GM12892 (cell line): ENCODE measurements around the gene FCN3.

Experiments
- POLR2A ChIP-seq: IDR thresholded peaks from 2 replicates; pipeline ENCODE4 v1.6.1; 2011; ENCODE audit warnings: low read depth, low read length, control low read depth
- POLR2AphosphoS5 ChIP-seq: IDR thresholded peaks from 2 replicates; pipeline ENCODE4 v1.6.1; 2011; ENCODE audit warnings: low read depth, low read length, control low read depth
- TAF1 ChIP-seq: IDR thresholded peaks from 2 replicates; pipeline ENCODE4 v1.6.1; 2011; ENCODE audit warnings: low read depth, mild to moderate bottlenecking, control low read depth, low read length, borderline replicate concordance

DNA sequence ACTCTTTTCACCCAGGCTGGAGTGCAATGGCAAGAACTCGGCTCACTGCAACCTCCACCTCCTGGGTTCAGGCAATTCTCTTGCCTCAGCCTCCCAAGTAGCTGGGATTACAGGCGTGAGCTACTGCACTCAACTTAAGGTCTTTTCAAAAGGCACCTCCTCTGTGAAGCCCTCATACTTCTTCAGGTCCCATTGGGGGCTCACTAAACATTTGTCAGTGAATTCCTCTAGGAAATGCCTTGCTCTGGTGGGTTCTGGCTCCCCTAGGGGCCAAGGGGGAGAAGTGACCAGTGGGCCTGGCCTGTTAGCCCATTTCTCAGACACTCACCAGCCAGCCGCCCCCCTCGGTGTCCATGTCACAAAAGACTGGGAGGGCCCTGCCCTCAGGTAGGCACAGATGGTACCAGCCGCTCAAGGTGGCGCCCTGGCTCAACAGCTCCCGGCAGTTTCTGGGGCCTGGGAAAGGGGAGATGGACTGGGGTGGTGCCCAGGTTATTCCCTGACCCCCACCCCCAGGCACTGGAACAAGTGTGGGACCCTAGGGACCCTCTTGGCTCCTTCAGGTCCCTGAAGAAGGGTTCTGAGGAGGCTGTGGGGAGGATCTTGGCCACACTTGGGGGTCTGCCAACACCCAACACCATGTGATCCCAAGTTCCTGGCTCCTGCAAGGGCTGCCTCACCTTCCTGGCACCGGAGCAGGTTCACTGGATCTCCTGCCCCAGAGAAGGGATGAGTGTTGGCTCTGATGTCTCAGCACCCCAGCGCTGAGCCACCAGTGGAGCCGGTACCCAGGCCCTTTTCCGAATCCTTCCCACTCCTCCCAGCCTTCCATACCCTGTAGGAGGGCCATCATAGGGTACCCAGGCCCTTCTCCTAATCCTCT, 1.6 kb downstream of the FCN3 start:
- TF ChIP-seq POLR2A (no peak), TAF1 (no peak), POLR2AphosphoS5 (no peak)
